Measurements from ENCODE around the gene GMCL2. TPM values are rescaled to one million over a fixed set of nuclear protein-coding genes. Genes with fewer than 3 reads are reported as not detected.

Gene GMCL2
- total RNA-seq, 2 experiments from 2014 or later = not detected

- Mint-ChIP-seq H3K4me1 (ENCODE audit: low read depth) (peaks cover 42% of the 10 kb centered on the region), H3K36me3 (peaks cover 67% of the 10 kb centered on the region), H3K27ac (peak overlapping the region; percentile 56), H3K27me3 (no peaks in the 10 kb centered on the region), H3K4me3 (no peak overlapping the region), H3K9me3 (no peaks in the 10 kb centered on the region)
- POLR2A ChIA-PET = interaction anchor here (0.6 kb wide), 1 partner anchor 28 kb away, joined by 4 read pairs; no protein-coding TSS in a partner anchor
- intact Hi-C loops (cut with micrococcal nuclease) = loop anchor here (1.0 kb wide), 3 partner anchors 18 to 70 kb away; no protein-coding TSS in a partner anchor
- peak; percentile 80 for DNase-seq
- CTCF ChIA-PET = interaction anchor here (1.0 to 8.8 kb wide), 5 partner anchors 10 to 70 kb away, joined by 4 to 117 read pairs (median 6); no protein-coding TSS in a partner anchor
Measured at GRCh38 chr5:178145965-178146820, 41.0 kb downstream of the GMCL2 start.

- POLR2A ChIA-PET = no interaction called here
- H3K36me3 Mint-ChIP-seq = peaks cover 59% of the 10 kb centered on the region
Measured at GRCh38 chr5:178143901-178144300, 43.3 kb downstream of the GMCL2 start.

GRCh38 chr5:178143246-178143645 lies 43.9 kb downstream of the GMCL2 start:
- Mint-ChIP-seq H3K36me3 (peaks cover 56% of the 10 kb centered on the region), H3K27ac (no peak overlapping the region), H3K4me3 (no peak overlapping the region), H3K4me1 (ENCODE audit: low read depth) (peaks cover 17% of the 10 kb centered on the region), H3K27me3 (no peaks in the 10 kb centered on the region), H3K9me3 (no peaks in the 10 kb centered on the region)
- intact Hi-C loops (cut with micrococcal nuclease) = no loop called here
- DNase-seq = no peak
- POLR2A ChIA-PET = no interaction called here
- CTCF ChIA-PET = interaction anchor here (0.6 to 8.8 kb wide), 3 partner anchors 23 to 68 kb away, joined by 4 to 117 read pairs (median 5); no protein-coding TSS in a partner anchor

More at GRCh38 chr5:178143901-178144300, 43.3 kb downstream of the GMCL2 start:
- CTCF ChIA-PET = interaction anchor here (1.0 to 8.8 kb wide), 4 partner anchors 11 to 68 kb away, joined by 3 to 117 read pairs (median 4); no protein-coding TSS in a partner anchor
- Mint-ChIP-seq H3K4me1 (ENCODE audit: low read depth) (peaks cover 20% of the 10 kb centered on the region), H3K4me3 (no peak overlapping the region), H3K27me3 (no peaks in the 10 kb centered on the region), H3K27ac (no peak overlapping the region), H3K9me3 (no peaks in the 10 kb centered on the region)
- intact Hi-C loops (cut with micrococcal nuclease) = no loop called here
- no peak for DNase-seq

GRCh38 chr5:178142642-178143041 lies 44.5 kb downstream of the GMCL2 start:
- Mint-ChIP-seq H3K4me1 (ENCODE audit: low read depth) (peaks cover 15% of the 10 kb centered on the region), H3K27ac (no peak overlapping the region), H3K4me3 (no peak overlapping the region), H3K36me3 (peaks cover 56% of the 10 kb centered on the region), H3K9me3 (no peaks in the 10 kb centered on the region), H3K27me3 (no peaks in the 10 kb centered on the region)
- DNase-seq = no peak
- CTCF ChIA-PET = interaction anchor here (0.6 to 8.8 kb wide), 3 partner anchors 22 to 67 kb away, joined by 4 to 117 read pairs (median 5); no protein-coding TSS in a partner anchor
- POLR2A ChIA-PET = no interaction called here
- intact Hi-C loops (cut with micrococcal nuclease) = no loop called here

GRCh38 chr5:178141550-178141949 lies 45.6 kb downstream of the GMCL2 start:
- peaks cover 11% of the 10 kb centered on the region for H3K4me1 Mint-ChIP-seq (ENCODE audit: low read depth)
- no peaks in the 10 kb centered on the region for H3K27me3 Mint-ChIP-seq
- ChIA-PET POLR2A (no interaction called here), CTCF (interaction anchor here (0.8 to 8.8 kb wide), 4 partner anchors 8 to 66 kb away, joined by 4 to 117 read pairs (median 4); no protein-coding TSS in a partner anchor)
- intact Hi-C loops (cut with micrococcal nuclease) = no loop called here
- H3K4me3 Mint-ChIP-seq = no peak overlapping the region
- peaks cover 48% of the 10 kb centered on the region for H3K36me3 Mint-ChIP-seq
- no peak overlapping the region for H3K27ac Mint-ChIP-seq
- no peak for DNase-seq
- H3K9me3 Mint-ChIP-seq = no peaks in the 10 kb centered on the region

GRCh38 chr5:178137991-178138390 lies 49.2 kb downstream of the GMCL2 start:
- H3K4me3 Mint-ChIP-seq = no peak overlapping the region
- peaks cover 34% of the 10 kb centered on the region for H3K36me3 Mint-ChIP-seq
- intact Hi-C loops (cut with micrococcal nuclease) = no loop called here
- CTCF ChIA-PET = interaction anchor here (2.3 to 4.5 kb wide), 3 partner anchors 11 to 63 kb away, joined by 9 to 26 read pairs (median 13); no protein-coding TSS in a partner anchor
- H3K27ac Mint-ChIP-seq = no peak overlapping the region
- DNase-seq = no peak
- H3K27me3 Mint-ChIP-seq = no peaks in the 10 kb centered on the region
- POLR2A ChIA-PET = interaction anchor here (1.5 kb wide), 1 partner anchor 11 kb away, joined by 4 read pairs; no protein-coding TSS in a partner anchor
- H3K9me3 Mint-ChIP-seq = no peaks in the 10 kb centered on the region
- H3K4me1 Mint-ChIP-seq (ENCODE audit: low read depth) = peaks cover 12% of the 10 kb centered on the region

GRCh38 chr5:178136990-178137389 lies 50.2 kb downstream of the GMCL2 start:
- ChIA-PET POLR2A (interaction anchor here (1.5 kb wide), 1 partner anchor 12 kb away, joined by 4 read pairs; no protein-coding TSS in a partner anchor), CTCF (interaction anchor here (2.3 to 4.5 kb wide), 3 partner anchors 12 to 62 kb away, joined by 9 to 26 read pairs (median 13); no protein-coding TSS in a partner anchor)
- DNase-seq = no peak
- Mint-ChIP-seq H3K4me3 (no peak overlapping the region), H3K9me3 (no peaks in the 10 kb centered on the region), H3K36me3 (peaks cover 32% of the 10 kb centered on the region), H3K4me1 (ENCODE audit: low read depth) (peaks cover 16% of the 10 kb centered on the region), H3K27me3 (no peaks in the 10 kb centered on the region), H3K27ac (no peak overlapping the region)
- intact Hi-C loops (cut with micrococcal nuclease) = no loop called here

Other genes with a start within 250 kb of the GMCL2 start
- not detected for gene PROP1, start 191.1 kb downstream of the GMCL2 start, total RNA-seq
- 1 to 10 TPM; 3.2 TPM for gene N4BP3, start 73.8 kb downstream of the GMCL2 start, total RNA-seq
- 10 to 100 TPM; 32.0 to 34.9 TPM for gene RMND5B, start 56.4 kb downstream of the GMCL2 start, total RNA-seq
- 100 to 1,000 TPM; 231 to 246 TPM for gene NHP2, start 33.5 kb downstream of the GMCL2 start, total RNA-seq
- 100 to 1,000 TPM; 313 to 316 TPM for gene HNRNPAB, start 17.2 kb upstream of the GMCL2 start, total RNA-seq
- gene PHYKPL, start 45.4 kb upstream of the GMCL2 start, total RNA-seq = 10 to 100 TPM; 49.3 to 58.0 TPM

All from activated CD4-positive, alpha-beta memory T cell treated with anti-CD3 and anti-CD28 coated beads for 36 hours (primary cell).